ENCODE measurements around the gene DNAJB14.

DNA sequence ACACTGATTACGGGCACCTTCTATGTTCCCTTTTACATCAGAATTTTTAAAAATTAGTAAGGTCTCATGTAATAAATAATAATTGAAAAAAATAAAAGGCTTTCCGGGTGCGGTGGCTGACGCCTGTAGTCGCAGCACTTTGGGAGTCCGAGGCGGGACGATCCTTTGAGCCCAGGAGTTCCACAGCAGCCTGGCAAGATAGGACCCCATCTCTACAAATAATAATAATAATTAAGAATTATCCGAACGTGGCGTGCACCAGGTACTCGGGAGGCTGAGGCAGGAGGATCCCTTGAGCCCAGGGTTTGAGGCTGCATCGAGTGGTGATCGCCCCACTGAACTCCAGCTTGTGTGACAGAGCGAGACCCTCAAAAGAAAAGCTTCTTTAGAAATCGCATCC lies 51.4 kb downstream of the DNAJB14 start:
- TF ChIP-seq, protein P1, sequence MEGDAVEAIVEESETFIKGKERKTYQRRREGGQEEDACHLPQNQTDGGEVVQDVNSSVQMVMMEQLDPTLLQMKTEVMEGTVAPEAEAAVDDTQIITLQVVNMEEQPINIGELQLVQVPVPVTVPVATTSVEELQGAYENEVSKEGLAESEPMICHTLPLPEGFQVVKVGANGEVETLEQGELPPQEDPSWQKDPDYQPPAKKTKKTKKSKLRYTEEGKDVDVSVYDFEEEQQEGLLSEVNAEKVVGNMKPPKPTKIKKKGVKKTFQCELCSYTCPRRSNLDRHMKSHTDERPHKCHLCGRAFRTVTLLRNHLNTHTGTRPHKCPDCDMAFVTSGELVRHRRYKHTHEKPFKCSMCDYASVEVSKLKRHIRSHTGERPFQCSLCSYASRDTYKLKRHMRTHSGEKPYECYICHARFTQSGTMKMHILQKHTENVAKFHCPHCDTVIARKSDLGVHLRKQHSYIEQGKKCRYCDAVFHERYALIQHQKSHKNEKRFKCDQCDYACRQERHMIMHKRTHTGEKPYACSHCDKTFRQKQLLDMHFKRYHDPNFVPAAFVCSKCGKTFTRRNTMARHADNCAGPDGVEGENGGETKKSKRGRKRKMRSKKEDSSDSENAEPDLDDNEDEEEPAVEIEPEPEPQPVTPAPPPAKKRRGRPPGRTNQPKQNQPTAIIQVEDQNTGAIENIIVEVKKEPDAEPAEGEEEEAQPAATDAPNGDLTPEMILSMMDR (IDR thresholded peaks at IDR 0.05; ENCODE audit: borderline replicate concordance, extremely low read depth, low read length, poor library complexity, severe bottlenecking): no peak
- no peak for TF ChIP-seq EZH2 (IDR thresholded peaks at IDR 0.05; ENCODE audit: borderline replicate concordance, low read depth, low read length, severe bottlenecking)
